DND-41 (cell line): ENCODE measurements around the gene KCNMA1.

Source experiments
- CTCF ChIP-seq: IDR thresholded peaks from 2 replicates; pipeline ENCODE4 v1.5.1; 2012; ENCODE audit warnings: borderline replicate concordance, low read length, moderate library complexity, mild to moderate bottlenecking; ENCODE audit not compliant: poor library complexity, severe bottlenecking; ENCODE audit errors: extremely low read depth
- EZH2 ChIP-seq: IDR thresholded peaks from 3 replicates; pipeline ENCODE4 v1.6.1; 2012; ENCODE audit warnings: borderline replicate concordance, low read depth, mild to moderate bottlenecking, moderate library complexity, low read length, inconsistent platforms; ENCODE audit not compliant: severe bottlenecking

- TF ChIP-seq CTCF (no peak), EZH2 (no peak)
Observed at GRCh38 chr10:77214799-77215198, 422.8 kb downstream of the KCNMA1 start.
